Gastrocnemius medialis (tissue), 4 donors: ENCODE measurements around the gene FOXD3. TPM values are rescaled to one million over a fixed set of nuclear protein-coding genes. Genes with fewer than 3 reads are reported as not detected.

Source experiments
- ATAC-seq, 2 donors: fragments of 150-250 bp; one replicate each; pipeline ENCODE4 v1.9.1; 2016
- DNase-seq, 2 donors: peaks; one replicate each; pipeline ENCODE4 v3.0.0-alpha.2; 2019
- H3K27ac ChIP-seq, 4 donors: fragments of 200-600 bp; sonication (generic); 1 replicate in 1 of 4; 2 replicates in 3 of 4; pipeline ENCODE4 v1.5.1; 2016 to 2018; ENCODE audit warnings: mild to moderate bottlenecking in 2 of 4, moderate library complexity in 1 of 4
- H3K27me3 ChIP-seq, 3 donors: fragments of 200-600 bp; sonication (generic) in 2 of 3; 1 replicate in 1 of 3; 2 replicates in 2 of 3; pipeline versions ENCODE4 v1.5.1 to v1.6.0; 2016 to 2019; ENCODE audit warnings: mild to moderate bottlenecking in 1 of 3, moderate library complexity in 1 of 3
- H3K36me3 ChIP-seq, 2 donors: fragments of 200-600 bp; sonication (generic) in 1 of 2; one replicate each; pipeline ENCODE4 v1.5.1; 2017 to 2018
- H3K4me1 ChIP-seq, 2 donors: fragments of 200-600 bp; sonication (generic) in 1 of 2; one replicate each; pipeline ENCODE4 v1.5.1; 2016 to 2017; ENCODE audit warnings: mild to moderate bottlenecking in 2 of 2
- H3K4me3 ChIP-seq, 4 donors: fragments of 200-600 bp; sonication (generic) in 3 of 4; 1 replicate in 1 of 4; 2 replicates in 3 of 4; pipeline ENCODE4 v1.5.1; 2016 to 2019; ENCODE audit warnings: mild to moderate bottlenecking in 2 of 4
- H3K9me3 ChIP-seq, 3 donors: fragments of 200-600 bp; sonication (generic) in 2 of 3; 1 replicate in 1 of 3; 2 replicates in 2 of 3; pipeline ENCODE4 v1.5.1; 2016 to 2019
- POLR2A ChIP-seq, 2 donors: fragments of 450-650 bp; IDR thresholded peaks; one replicate each; pipeline ENCODE4 v1.6.1; 2017; ENCODE audit warnings: antibody characterized with exemption in 2 of 2, mild to moderate bottlenecking in 2 of 2, moderate library complexity in 2 of 2
- in situ Hi-C, 4 donors: fragments of 200-750 bp; cut with MboI; loops; one replicate each; pipeline versions ENCODE4 v1.15.0 to v1.8.0; 2017; ENCODE audit warnings: low sequenced_read_pairs in 4 of 4
- intact Hi-C: fragments of 100-400 bp; cut with DNase I; formaldehyde crosslinking; loops from one replicate; pipeline ENCODE4 v1.15.1; 2023; ENCODE audit warnings: low total_unique reads
- total RNA-seq, 4 donors: library from RNA; depleted of rRNA; stranded (reverse); fragments of >200 nt; gene quantifications; one replicate each; pipeline versions ENCODE4 v1.1.0 to v1.2.3, GENCODE V29; 2016
- TF ChIP-seq, protein P1 (sequence below), 5 experiments: fragments of 450-650 bp in 3 of 5; fragments of 200-600 bp in 2 of 5; sonication (generic) in 2 of 5; IDR thresholded peaks in 4 of 5; conservative IDR thresholded peaks in 1 of 5; 1 replicate in 4 of 5; 2 replicates in 1 of 5; pipeline ENCODE4 v1.5.1; 2016 to 2019; ENCODE audit warnings: antibody characterized with exemption in 5 of 5, mild to moderate bottlenecking in 3 of 5, moderate library complexity in 3 of 5

The FOXD3 gene
- total RNA-seq, 4 donors from 2014 or later: 0.22 to 0.97 (median 0.58) TPM

DNA sequence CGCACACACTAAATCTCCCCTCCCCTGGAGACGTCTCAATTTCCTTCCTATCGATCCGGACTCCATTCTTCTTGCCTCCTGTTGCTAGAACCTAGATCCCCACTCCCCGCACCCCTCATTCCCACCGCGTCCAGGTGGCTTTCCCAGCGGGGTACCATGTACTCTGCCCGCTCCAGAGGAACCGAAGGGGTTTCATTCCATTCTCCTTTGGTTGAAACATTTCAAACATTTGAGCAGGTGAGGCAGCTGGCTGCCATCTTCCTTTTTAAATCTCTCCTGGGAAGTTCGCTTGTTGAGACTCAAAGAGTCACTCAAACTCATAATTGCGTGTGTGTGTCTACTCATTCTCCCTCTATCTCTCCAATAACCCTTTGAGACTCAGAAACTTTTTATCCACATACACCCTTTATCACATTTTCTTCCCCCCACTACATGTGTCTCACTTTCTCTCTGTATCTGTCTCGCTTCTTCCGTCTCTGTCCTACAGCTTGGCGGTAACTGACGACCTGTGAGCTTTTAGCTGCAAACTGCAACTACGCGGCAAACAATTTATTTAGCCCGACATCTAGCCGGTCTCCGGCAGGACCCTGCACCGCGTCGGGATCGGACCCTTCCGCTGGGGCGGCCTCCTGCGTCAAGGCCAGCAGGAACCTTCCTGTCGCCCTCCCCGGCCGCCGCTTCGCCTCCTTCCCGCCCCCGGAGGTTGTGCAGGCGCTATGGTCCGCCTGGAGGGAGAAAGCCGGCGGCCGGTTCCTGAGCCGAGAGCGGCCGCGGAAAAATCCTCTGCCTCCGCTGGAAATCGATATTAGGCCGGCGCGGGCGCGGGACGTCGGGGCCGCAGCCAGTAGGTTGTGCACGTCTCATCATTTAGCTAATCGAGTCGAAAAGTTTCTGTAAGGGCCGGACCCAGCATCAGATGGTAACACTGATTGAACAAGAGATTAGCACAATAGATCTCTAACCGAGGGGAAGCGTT is 3.0 kb upstream of the FOXD3 start:
- Histone ChIP-seq H3K27me3 (peaks cover 81 to 87% (median 85%) of the 10 kb centered on the region in 3 donors), H3K4me1 (peaks cover 21 to 24% of the 10 kb centered on the region in 2 donors)

DNA sequence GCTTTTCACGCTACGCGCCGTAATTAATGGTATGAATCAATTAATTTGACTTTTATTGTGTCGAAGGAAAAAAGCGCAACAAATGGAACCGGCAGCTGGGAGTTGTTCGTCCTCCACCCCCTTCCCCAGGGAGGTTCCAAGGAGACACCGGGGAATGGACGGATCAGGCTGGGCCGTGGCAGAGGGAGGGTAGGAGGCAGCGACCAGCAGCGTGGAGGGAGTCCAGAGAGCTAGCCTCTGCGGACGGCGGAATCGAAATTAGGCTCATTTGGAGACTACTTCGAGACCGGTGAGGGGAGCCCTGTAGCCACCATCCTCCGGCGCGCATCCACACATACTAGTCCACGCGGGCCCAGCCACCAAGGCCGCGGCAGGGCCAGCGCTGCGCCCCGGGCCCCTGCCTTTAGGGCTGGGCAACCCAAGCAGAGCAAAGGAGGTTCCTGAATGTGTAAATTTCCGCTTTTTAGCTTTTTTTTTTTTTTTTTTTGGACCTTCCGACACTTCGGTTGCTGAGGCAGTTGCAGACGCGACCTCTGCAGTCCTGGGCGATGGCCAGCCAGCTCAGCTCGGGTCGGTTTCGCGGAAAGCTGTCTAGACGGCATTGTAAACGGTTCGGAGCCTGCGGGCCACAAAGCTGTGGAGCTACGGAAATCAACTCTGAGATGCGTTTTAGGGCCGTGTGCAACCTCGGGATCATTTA is 2.2 kb upstream of the FOXD3 start:
- Histone ChIP-seq H3K4me1 (peaks cover 21 to 24% of the 10 kb centered on the region in 2 donors), H3K4me3 (no peak overlapping the region), H3K27ac (no peak overlapping the region), H3K36me3 (no peaks in the 10 kb centered on the region), H3K27me3 (peaks cover 89 to 94% (median 93%) of the 10 kb centered on the region in 3 donors), H3K9me3 (no peaks in the 10 kb centered on the region)
- ATAC-seq: no peak
- DNase-seq: no peak
- TF ChIP-seq POLR2A (IDR thresholded peaks at IDR 0.05): no peak
- TF ChIP-seq, protein P1, sequence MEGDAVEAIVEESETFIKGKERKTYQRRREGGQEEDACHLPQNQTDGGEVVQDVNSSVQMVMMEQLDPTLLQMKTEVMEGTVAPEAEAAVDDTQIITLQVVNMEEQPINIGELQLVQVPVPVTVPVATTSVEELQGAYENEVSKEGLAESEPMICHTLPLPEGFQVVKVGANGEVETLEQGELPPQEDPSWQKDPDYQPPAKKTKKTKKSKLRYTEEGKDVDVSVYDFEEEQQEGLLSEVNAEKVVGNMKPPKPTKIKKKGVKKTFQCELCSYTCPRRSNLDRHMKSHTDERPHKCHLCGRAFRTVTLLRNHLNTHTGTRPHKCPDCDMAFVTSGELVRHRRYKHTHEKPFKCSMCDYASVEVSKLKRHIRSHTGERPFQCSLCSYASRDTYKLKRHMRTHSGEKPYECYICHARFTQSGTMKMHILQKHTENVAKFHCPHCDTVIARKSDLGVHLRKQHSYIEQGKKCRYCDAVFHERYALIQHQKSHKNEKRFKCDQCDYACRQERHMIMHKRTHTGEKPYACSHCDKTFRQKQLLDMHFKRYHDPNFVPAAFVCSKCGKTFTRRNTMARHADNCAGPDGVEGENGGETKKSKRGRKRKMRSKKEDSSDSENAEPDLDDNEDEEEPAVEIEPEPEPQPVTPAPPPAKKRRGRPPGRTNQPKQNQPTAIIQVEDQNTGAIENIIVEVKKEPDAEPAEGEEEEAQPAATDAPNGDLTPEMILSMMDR (IDR thresholded peaks at IDR 0.05 in 4 of 5, conservative IDR thresholded peaks at IDR 0.05 in 1 of 5): no peak
- intact Hi-C loops (no loop called here), in situ Hi-C loops (no loop called here)

More for the DNA sequence above, 3.0 kb upstream of the FOXD3 start:
- no peak for TF ChIP-seq POLR2A (IDR thresholded peaks at IDR 0.05)
- TF ChIP-seq, protein P1 (IDR thresholded peaks at IDR 0.05 in 4 of 5, conservative IDR thresholded peaks at IDR 0.05 in 1 of 5): no peak
- no peaks in the 10 kb centered on the region for H3K36me3 ChIP-seq
- H3K9me3 ChIP-seq: no peaks in the 10 kb centered on the region
- no peak for DNase-seq
- no peak overlapping the region for H3K27ac ChIP-seq
- in situ Hi-C loops: no loop called here
- intact Hi-C loops: no loop called here
- peak overlapping the region in 1 of 4 donors; percentile 26 for H3K4me3 ChIP-seq
- ATAC-seq: no peak

DNA sequence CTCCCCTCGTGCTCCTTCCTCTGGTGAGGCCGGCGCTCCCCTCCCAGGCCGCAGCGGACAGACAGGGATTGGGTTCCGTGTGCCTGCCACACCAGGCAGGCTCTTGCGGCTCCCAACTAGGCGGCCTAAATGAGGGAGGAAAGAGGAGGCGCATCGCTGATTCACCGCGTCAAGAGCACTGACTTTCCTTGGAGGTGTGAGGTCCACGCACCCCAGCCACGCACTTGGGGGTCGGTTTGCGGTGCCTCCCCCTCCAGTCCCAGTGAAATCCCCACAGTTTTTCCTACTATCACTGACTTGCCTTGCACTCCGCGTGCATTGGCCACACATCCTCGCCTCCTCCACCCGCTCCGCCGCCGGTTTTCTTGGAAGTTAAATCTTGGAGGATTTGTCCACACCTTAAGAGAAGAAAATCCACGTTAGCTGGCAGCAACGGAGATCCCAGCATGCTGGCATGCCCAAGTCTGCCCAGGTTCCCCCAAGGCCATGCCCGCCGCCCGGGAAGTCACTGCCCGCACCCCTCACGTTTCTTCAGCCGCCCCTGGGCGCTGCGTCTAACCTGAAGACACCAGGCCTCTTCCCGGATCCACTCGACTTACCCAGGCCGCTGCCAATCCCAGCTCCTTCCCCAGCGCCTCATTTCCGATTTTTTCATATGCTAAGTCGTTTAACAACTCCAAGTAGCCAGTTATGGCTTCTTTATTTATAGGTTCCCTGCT is 1.1 kb upstream of the FOXD3 start:
- DNase-seq: no peak
- no peak overlapping the region for H3K27ac ChIP-seq
- H3K36me3 ChIP-seq: no peaks in the 10 kb centered on the region
- H3K4me1 ChIP-seq: peaks cover 21 to 24% of the 10 kb centered on the region in 2 donors
- in situ Hi-C loops: no loop called here
- no peaks in the 10 kb centered on the region for H3K9me3 ChIP-seq
- intact Hi-C loops: no loop called here
- peaks cover 96 to 99% (median 99%) of the 10 kb centered on the region in 3 donors for H3K27me3 ChIP-seq
- H3K4me3 ChIP-seq: peak overlapping the region in 1 of 4 donors; percentile 77
- no peak for ATAC-seq
- TF ChIP-seq POLR2A (IDR thresholded peaks at IDR 0.05): no peak
- TF ChIP-seq, protein P1 (IDR thresholded peaks at IDR 0.05 in 4 of 5, conservative IDR thresholded peaks at IDR 0.05 in 1 of 5): no peak

DNA sequence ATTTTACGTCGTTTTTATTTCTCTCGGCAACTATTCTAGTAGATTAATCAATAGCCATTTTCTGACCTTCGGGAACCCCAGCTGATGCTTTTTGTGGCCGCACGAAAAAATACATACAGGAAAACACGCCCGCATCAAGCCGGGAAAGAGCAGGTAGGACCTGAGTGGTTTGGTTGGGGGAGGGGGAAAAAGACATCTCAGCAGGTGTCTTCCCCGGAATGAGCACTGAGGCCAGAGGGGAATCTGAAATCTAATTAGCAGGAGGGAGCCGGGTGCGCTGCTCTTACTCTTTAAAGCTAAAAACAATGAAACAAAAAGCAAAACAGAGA is 618 bp upstream of the FOXD3 start:
- H3K27ac ChIP-seq: no peak overlapping the region
- in situ Hi-C loops (no loop called here), intact Hi-C loops (no loop called here)

More for the DNA sequence above, 618 bp upstream of the FOXD3 start:
- Histone ChIP-seq H3K4me1 (peaks cover 21 to 24% of the 10 kb centered on the region in 2 donors), H3K36me3 (no peaks in the 10 kb centered on the region), H3K9me3 (no peaks in the 10 kb centered on the region), H3K4me3 (peak overlapping the region; percentile 55 to 77 (median 60)), H3K27me3 (peaks cover 96 to 99% (median 99%) of the 10 kb centered on the region in 3 donors)
- TF ChIP-seq, protein P1 (IDR thresholded peaks at IDR 0.05 in 4 of 5, conservative IDR thresholded peaks at IDR 0.05 in 1 of 5): no peak
- TF ChIP-seq POLR2A (IDR thresholded peaks at IDR 0.05): no peak
- no peak for DNase-seq
- no peak for ATAC-seq
